Measurements from ENCODE around the gene SEPTIN3.
A peak's percentile ranks its signal among the peaks of the same experiment; 100 is the strongest.
"Not testable (repeated sequence)": the region's sequence is repeated elsewhere in the genome, so short reads cannot be mapped to it uniquely, and the experiment has no call there.

SEPTIN3 gene

GRCh38 chr22:41940832-41941765 is 28.1 kb upstream of the SEPTIN3 start:
- peak; percentile 49 to 75 for DNase-seq (ENCODE audit: low read depth in 2 of 2, low spot score in 1 of 2)

- DNase-seq (ENCODE audit: low read depth in 2 of 2, low spot score in 1 of 2), result no peak
Observed at GRCh38 chr22:41943661-41944209, 25.5 kb upstream of the SEPTIN3 start.

GRCh38 chr22:41946629-41947423 is 22.4 kb upstream of the SEPTIN3 start, which contains the start of gene CENPM:
Gene CENPM (minus strand): TSS chr22:41947152. CDS start chr22:41947076, 76 bp downstream.
- peak; percentile 53 to 66 for DNase-seq (ENCODE audit: low read depth in 2 of 2, low spot score in 1 of 2)

GRCh38 chr22:41947424-41948080 is 21.7 kb upstream of the SEPTIN3 start:
- no peak for DNase-seq (ENCODE audit: low read depth in 2 of 2, low spot score in 1 of 2)

- DNase-seq (ENCODE audit: low read depth in 2 of 2, low spot score in 1 of 2), result no peak
Observed at GRCh38 chr22:41948142-41948541, 21.1 kb upstream of the SEPTIN3 start.

GRCh38 chr22:41948928-41949296 is 20.3 kb upstream of the SEPTIN3 start:
- not testable (repeated sequence) for DNase-seq (ENCODE audit: low read depth in 2 of 2, low spot score in 1 of 2)

- no peak for DNase-seq (ENCODE audit: low read depth in 2 of 2, low spot score in 1 of 2)
Observed at GRCh38 chr22:41949297-41949965, 19.8 kb upstream of the SEPTIN3 start.

GRCh38 chr22:41951898-41952474 is 17.3 kb upstream of the SEPTIN3 start, which contains the start of gene SMIM45:
Gene SMIM45 (plus strand): TSS chr22:41952150.
- no peak for DNase-seq (ENCODE audit: low read depth in 2 of 2, low spot score in 1 of 2)

- no peak for DNase-seq (ENCODE audit: low read depth in 2 of 2, low spot score in 1 of 2)
Observed at GRCh38 chr22:41952713-41953112, 16.5 kb upstream of the SEPTIN3 start.

GRCh38 chr22:41957941-41958556 is 11.2 kb upstream of the SEPTIN3 start:
- no peak for DNase-seq (ENCODE audit: low read depth in 2 of 2, low spot score in 1 of 2)

- DNase-seq (ENCODE audit: low read depth in 2 of 2, low spot score in 1 of 2), result no peak
Observed at GRCh38 chr22:41963453-41964111, 5.7 kb upstream of the SEPTIN3 start.

GRCh38 chr22:41964112-41964491 is 5.1 kb upstream of the SEPTIN3 start:
- no peak for DNase-seq (ENCODE audit: low read depth in 2 of 2, low spot score in 1 of 2)

GRCh38 chr22:41966225-41966606 is 3.0 kb upstream of the SEPTIN3 start:
- DNase-seq (ENCODE audit: low read depth in 2 of 2, low spot score in 1 of 2), result no peak

- DNase-seq (ENCODE audit: low read depth in 2 of 2, low spot score in 1 of 2), result no peak
Observed at GRCh38 chr22:41966607-41967240, 2.5 kb upstream of the SEPTIN3 start.

- no peak for DNase-seq (ENCODE audit: low read depth in 2 of 2, low spot score in 1 of 2)
Observed at GRCh38 chr22:41968601-41969000, 642 bp upstream of the SEPTIN3 start.

- no peak for DNase-seq (ENCODE audit: low read depth in 2 of 2, low spot score in 1 of 2)
Observed at GRCh38 chr22:41970601-41971000, 1.4 kb downstream of the SEPTIN3 start.

GRCh38 chr22:41971431-41971830 is 2.2 kb downstream of the SEPTIN3 start:
- no peak for DNase-seq (ENCODE audit: low read depth in 2 of 2, low spot score in 1 of 2)

- DNase-seq (ENCODE audit: low read depth in 2 of 2, low spot score in 1 of 2), result no peak
Observed at GRCh38 chr22:41974691-41975290, 5.5 kb downstream of the SEPTIN3 start.
